ENCODE data around the gene XRN2.
"Not testable (repeated sequence)": the region's sequence is repeated elsewhere in the genome, so short reads cannot be mapped to it uniquely, and the experiment has no call there.

The XRN2 gene

GRCh38 chr20:21352703-21353102 is 49.6 kb downstream of the XRN2 start:
- no peak for DNase-seq (ENCODE audit: low read depth)

- no peak for DNase-seq (ENCODE audit: low read depth)
Observed at GRCh38 chr20:21353236-21353635, 50.1 kb downstream of the XRN2 start.

GRCh38 chr20:21355981-21356380 is 52.9 kb downstream of the XRN2 start:
- DNase-seq (ENCODE audit: low read depth) = no peak

- no peak for DNase-seq (ENCODE audit: low read depth)
Observed at GRCh38 chr20:21356386-21356785, 53.3 kb downstream of the XRN2 start.

GRCh38 chr20:21357844-21358243 is 54.7 kb downstream of the XRN2 start:
- no peak for DNase-seq (ENCODE audit: low read depth)

GRCh38 chr20:21358737-21359136 is 55.6 kb downstream of the XRN2 start:
- no peak for DNase-seq (ENCODE audit: low read depth)

GRCh38 chr20:21360705-21361104 is 57.6 kb downstream of the XRN2 start:
- DNase-seq (ENCODE audit: low read depth) = no peak

GRCh38 chr20:21361266-21361665 is 58.1 kb downstream of the XRN2 start:
- DNase-seq (ENCODE audit: low read depth) = no peak

- no peak for DNase-seq (ENCODE audit: low read depth)
Observed at GRCh38 chr20:21364413-21364812, 61.3 kb downstream of the XRN2 start.

GRCh38 chr20:21365771-21366170 is 62.6 kb downstream of the XRN2 start:
- DNase-seq (ENCODE audit: low read depth) = no peak

GRCh38 chr20:21366273-21366672 is 63.1 kb downstream of the XRN2 start:
- not testable (repeated sequence) for DNase-seq (ENCODE audit: low read depth)

- DNase-seq (ENCODE audit: low read depth) = no peak
Observed at GRCh38 chr20:21368791-21369190, 65.7 kb downstream of the XRN2 start.

- DNase-seq (ENCODE audit: low read depth) = no peak
Observed at GRCh38 chr20:21371193-21371592, 68.1 kb downstream of the XRN2 start.

- DNase-seq (ENCODE audit: low read depth) = no peak
Observed at GRCh38 chr20:21372016-21372415, 68.9 kb downstream of the XRN2 start.

- no peak for DNase-seq (ENCODE audit: low read depth)
Observed at GRCh38 chr20:21373436-21373835, 70.3 kb downstream of the XRN2 start.

- no peak for DNase-seq (ENCODE audit: low read depth)
Observed at GRCh38 chr20:21376626-21377025, 73.5 kb downstream of the XRN2 start.

GRCh38 chr20:21377701-21378100 is 74.6 kb downstream of the XRN2 start:
- DNase-seq (ENCODE audit: low read depth) = no peak

GRCh38 chr20:21378259-21378658 is 75.1 kb downstream of the XRN2 start:
- DNase-seq (ENCODE audit: low read depth) = no peak

- no peak for DNase-seq (ENCODE audit: low read depth)
Observed at GRCh38 chr20:21380711-21381110, 77.6 kb downstream of the XRN2 start.

- DNase-seq (ENCODE audit: low read depth) = no peak
Observed at GRCh38 chr20:21381619-21382018, 78.5 kb downstream of the XRN2 start.

- no peak for DNase-seq (ENCODE audit: low read depth)
Observed at GRCh38 chr20:21384308-21384892, 81.3 kb downstream of the XRN2 start.

GRCh38 chr20:21386111-21386510 is 83.0 kb downstream of the XRN2 start:
- no peak for DNase-seq (ENCODE audit: low read depth)

GRCh38 chr20:21387528-21387927 is 84.4 kb downstream of the XRN2 start:
- DNase-seq (ENCODE audit: low read depth) = no peak

GRCh38 chr20:21388566-21388965 is 85.4 kb downstream of the XRN2 start:
- no peak for DNase-seq (ENCODE audit: low read depth)

- DNase-seq (ENCODE audit: low read depth) = no peak
Observed at GRCh38 chr20:21389368-21389767, 86.2 kb downstream of the XRN2 start.
